GM19193 (cell line): ENCODE measurements around the gene ARHGAP23.

Experiments
- POLR2A ChIP-seq: IDR thresholded peaks from 4 replicates; pipeline ENCODE4 v1.6.1; 2011; ENCODE audit not compliant: insufficient read depth, insufficient read length; ENCODE audit errors: extremely low read depth

ARHGAP23 gene

DNA sequence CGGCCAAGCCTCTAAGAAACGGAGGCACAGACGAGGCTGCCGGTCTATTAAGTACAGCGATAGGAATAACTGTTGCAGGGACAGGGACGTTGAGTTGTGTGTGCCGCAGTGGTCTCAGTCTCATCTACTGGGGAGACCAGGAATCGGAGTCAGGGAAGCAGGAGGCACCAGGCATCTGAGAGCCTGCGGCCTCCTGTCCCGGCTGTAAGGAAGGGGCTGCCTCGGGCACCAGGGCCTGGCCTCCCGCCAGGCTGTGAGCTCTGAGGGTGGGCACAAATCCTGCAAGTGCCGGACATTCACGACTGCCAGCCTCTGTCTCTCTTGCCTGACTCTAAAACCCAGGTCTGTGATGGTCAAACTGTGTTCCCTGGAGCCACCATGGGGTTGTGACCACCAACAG, 76.0 kb downstream of the ARHGAP23 start:
- no peak for TF ChIP-seq POLR2A

DNA sequence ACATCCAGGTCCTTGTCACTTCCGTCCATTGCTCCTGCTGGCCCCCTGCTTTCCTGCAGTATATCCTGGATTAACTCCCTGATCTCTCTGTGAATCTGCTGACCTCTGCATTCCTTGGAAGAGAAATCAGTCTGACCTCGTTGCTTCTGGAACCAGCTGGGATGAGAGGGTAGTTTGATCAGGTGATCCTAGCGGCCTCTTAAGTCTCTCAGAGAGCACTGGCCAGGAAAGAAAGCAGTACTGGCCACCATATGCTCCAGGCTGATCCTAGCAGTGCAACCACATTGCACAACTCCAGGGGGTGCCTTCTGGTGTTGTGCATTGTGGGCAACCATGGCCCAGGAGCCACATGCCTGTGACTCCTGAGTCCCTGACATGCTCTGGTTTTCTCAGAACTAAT, 79.2 kb downstream of the ARHGAP23 start:
- no peak for TF ChIP-seq POLR2A

GRCh38 chr17:38507921-38508569, 79.8 kb downstream of the ARHGAP23 start:
- no peak for TF ChIP-seq POLR2A

DNA sequence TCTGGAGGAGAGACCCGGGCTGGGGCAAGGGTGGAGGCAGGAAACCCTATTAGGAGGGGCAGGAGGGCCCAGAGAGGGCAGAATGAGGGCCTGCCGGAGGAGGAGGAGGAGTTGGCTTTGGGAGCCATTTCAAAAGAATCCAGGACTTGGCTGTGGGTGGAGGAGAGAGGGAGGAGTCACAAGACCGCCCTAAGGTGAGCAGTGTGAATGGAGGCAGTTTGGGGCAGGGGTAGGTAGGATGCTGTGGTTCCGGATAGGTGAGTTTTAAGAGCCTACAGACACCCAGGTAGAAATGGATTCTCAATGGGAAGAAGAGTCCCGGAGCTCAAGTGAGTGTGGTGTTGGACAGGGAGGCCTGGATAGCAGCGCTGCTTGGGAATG, 80.3 kb downstream of the ARHGAP23 start:
- no peak for TF ChIP-seq POLR2A

GRCh38 chr17:38508954-38509771, 80.9 kb downstream of the ARHGAP23 start:
- no peak for TF ChIP-seq POLR2A

DNA sequence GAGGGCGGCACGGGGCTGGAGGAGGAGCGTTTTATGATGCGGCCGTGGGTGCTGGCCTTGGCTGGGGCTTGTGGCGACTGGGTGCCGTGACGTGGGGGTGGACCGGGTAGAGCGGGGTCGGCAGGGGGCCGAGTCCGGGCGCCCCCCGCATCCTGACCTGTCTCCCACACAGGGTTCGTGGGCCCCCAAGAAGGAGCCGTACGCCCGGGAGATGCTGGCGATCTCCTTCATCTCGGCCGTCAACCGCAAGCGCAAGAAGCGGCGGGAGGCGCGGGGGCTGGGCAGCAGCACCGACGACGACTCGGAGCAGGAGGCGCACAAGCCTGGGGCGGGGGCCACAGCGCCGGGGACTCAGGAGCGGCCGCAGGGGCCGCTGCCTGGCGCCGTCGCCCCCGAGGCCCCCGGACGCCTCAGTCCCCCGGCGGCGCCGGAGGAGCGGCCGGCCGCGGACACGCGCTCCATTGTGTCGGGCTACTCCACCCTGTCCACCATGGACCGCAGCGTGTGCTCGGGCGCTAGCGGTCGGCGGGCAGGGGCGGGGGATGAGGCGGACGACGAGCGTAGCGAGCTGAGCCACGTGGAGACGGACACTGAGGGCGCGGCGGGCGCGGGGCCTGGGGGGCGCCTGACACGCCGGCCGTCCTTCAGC, 81.6 kb downstream of the ARHGAP23 start:
- no peak for TF ChIP-seq POLR2A

DNA sequence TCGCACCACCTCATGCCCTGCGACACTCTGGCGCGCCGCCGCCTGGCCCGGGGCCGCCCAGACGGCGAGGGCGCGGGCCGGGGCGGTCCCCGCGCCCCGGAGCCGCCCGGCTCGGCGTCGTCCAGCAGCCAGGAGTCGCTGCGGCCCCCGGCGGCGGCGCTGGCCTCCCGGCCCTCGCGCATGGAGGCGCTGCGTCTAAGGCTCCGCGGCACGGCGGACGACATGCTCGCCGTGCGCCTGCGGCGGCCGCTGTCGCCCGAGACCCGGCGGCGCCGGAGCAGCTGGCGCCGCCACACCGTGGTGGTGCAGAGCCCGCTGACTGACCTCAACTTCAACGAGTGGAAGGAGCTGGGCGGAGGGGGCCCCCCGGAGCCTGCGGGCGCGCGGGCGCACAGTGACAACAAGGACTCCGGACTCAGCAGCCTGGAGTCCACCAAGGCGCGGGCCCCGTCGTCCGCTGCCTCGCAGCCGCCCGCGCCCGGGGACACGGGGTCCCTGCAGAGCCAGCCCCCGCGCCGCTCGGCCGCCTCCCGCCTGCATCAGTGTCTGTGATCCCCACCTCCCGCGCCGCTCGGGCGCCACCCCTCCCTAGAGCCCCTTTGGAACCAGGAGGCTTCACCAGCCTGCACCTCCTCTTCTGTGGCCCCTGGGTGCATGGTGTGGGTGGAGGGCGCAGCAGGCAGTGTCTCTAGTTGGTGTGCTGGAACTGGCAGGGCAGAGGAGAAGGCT, 82.3 kb downstream of the ARHGAP23 start:
- TF ChIP-seq POLR2A, result no peak

DNA sequence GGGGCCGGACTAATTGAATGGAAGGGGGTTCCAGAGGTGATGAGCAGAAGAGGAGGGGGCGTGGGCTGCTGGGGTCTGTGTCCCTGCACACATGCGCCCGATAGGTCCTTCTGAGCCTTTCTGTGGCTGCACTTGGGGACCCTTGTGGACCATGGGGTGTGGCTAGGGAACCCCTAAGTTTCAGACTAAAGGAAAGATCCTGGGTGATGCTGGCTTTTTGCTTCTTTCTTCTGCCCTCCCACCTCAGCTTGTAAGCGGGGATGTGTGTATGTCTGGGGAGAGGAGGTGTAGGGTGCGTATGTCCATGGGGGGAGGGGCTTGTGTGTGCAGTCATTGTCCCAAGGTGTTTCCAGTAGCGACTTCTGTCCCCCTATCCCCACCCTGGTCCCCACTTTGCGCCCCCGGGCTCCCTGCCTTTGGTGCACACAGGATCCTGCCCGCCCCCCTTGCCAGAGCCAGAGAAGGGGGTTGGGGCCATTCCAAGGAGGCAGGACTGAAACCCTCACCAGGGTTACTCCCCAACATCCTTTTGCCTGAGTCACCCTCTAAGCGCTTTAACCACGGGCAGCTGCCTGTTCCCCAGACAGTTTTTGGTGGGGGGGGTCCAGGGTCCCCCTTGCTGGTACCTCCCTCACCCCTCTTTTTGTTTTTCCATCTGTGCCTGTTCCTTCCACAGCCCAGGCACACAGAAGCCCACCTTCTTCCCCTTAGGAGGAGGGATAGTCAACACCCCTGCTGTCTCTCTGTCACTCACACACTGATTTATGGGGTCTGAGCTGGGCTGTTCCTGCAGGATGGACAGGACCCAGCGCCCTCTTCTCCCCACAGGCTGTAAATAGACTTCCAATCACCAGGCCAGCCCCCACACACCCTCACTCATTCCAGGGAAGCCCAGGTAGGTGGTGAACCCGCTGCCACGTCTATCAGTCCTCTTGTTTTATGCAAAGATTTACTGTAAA, 83.2 kb downstream of the ARHGAP23 start:
- no peak for TF ChIP-seq POLR2A

DNA sequence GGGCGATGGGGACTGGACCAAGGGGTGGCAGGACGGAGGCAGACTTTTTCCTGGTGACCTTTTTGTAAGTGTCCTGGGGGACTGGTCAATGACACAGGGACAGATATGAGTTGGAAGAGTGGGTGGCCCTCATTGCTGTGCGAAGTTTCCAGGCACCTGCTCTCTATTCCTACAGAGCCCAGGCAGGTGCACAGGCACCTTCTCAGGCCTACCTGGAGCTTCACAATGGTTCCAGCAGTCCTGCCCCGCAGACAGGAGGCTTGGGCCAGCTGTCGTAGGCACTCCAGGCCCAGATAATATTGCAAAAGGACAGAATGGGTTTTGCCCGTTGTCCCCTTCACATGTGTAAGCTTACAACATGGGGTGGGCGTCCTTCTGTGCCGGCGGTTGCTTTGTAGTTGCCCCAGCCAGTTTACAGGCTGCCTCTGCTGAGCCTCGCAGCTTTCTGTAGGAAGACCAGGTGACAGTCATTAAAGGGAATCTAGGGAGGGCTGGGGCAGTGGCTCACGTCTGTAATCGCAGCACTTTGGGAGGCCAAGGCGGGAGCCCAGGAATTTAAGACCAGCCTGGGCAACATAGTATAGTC, 84.3 kb downstream of the ARHGAP23 start:
- TF ChIP-seq POLR2A, result no peak

- TF ChIP-seq POLR2A, result no peak
Measured at GRCh38 chr17:38532451-38532850, 104.2 kb downstream of the ARHGAP23 start.

DNA sequence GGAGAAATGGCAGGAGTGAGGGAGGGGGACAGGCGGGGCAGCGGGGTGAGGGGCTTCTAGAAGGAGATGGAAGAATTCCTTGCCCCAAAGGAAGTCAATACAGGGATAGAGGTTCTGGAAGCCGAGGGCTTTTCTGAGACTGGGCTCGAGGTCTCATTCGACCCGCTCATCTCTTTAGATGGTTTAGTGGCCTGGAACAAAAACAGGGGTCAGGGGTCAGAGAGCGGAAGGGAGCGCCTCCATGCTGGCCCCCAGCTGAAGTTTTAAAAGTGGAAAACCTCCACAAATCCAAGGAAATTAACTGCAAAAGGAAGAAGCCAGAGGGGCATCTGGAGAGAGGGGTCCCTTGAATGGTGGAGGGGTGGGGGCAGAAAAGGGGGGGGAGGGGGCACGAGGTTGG, 105.0 kb downstream of the ARHGAP23 start:
- TF ChIP-seq POLR2A, result no peak

GRCh38 chr17:38533866-38534497, 105.7 kb downstream of the ARHGAP23 start:
- TF ChIP-seq POLR2A, result no peak

DNA sequence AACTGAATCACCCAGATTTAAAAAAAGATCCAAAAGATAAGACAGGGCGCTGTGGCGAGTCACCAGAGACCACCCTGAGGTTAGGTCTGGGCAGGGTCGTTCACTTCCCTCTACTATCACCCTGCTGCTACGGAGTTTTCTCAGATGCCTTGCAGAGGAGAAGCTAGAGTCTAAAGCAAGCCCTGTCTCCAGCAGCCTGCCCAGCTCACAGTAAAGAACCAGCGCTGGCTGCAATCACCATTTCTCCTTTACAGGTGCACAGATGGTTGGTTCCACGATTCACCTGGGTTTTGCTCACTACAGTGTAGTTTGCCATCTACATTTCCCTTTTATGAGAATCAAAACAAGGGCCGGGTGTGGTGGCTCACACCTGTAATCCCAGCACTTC, 106.2 kb downstream of the ARHGAP23 start:
- no peak for TF ChIP-seq POLR2A

GRCh38 chr17:38535886-38536285, 107.6 kb downstream of the ARHGAP23 start:
- TF ChIP-seq POLR2A, result no peak

- no peak for TF ChIP-seq POLR2A
Measured at GRCh38 chr17:38536661-38537060, 108.4 kb downstream of the ARHGAP23 start.
